ENCODE results near the gene MARK4.
A peak's percentile ranks its signal among the peaks of the same experiment; 100 is the strongest.
"Not testable (repeated sequence)": the region's sequence is repeated elsewhere in the genome, so short reads cannot be mapped to it uniquely, and the experiment has no call there.

The MARK4 gene

GRCh38 chr19:45306518-45307027, 55.5 kb downstream of the MARK4 start:
- DNase-seq: peak; percentile 53

GRCh38 chr19:45307361-45307760, 56.3 kb downstream of the MARK4 start:
- DNase-seq: no peak

GRCh38 chr19:45309322-45309721, 58.3 kb downstream of the MARK4 start:
- DNase-seq: not testable (repeated sequence)

- DNase-seq: peak; percentile 28
Observed at GRCh38 chr19:45311621-45312020, 60.5 kb downstream of the MARK4 start.

- DNase-seq: not testable (repeated sequence)
Observed at GRCh38 chr19:45312285-45312684, 61.2 kb downstream of the MARK4 start.

- DNase-seq: no peak
Observed at GRCh38 chr19:45314708-45315245, 63.7 kb downstream of the MARK4 start.

GRCh38 chr19:45315304-45315703, 64.2 kb downstream of the MARK4 start:
- DNase-seq: no peak

- DNase-seq: no peak
Observed at GRCh38 chr19:45320997-45321775, 70.1 kb downstream of the MARK4 start.

- DNase-seq: no peak
Observed at GRCh38 chr19:45321848-45322247, 70.8 kb downstream of the MARK4 start.

GRCh38 chr19:45322311-45322710, 71.2 kb downstream of the MARK4 start:
- peak; percentile 68 for DNase-seq

- DNase-seq: no peak
Observed at GRCh38 chr19:45322744-45323281, 71.7 kb downstream of the MARK4 start, which contains the start of gene CKM. TSS of gene CKM (minus strand) at chr19:45322875. CDS start at chr19:45319713, 3,162 bp downstream.

- peak; percentile 47 for DNase-seq
Observed at GRCh38 chr19:45323671-45324081, 72.6 kb downstream of the MARK4 start.

- DNase-seq: no peak
Observed at GRCh38 chr19:45324349-45324907, 73.4 kb downstream of the MARK4 start.

GRCh38 chr19:45327404-45328143, 76.5 kb downstream of the MARK4 start:
- DNase-seq: no peak

- peak; percentile 91 for DNase-seq
Observed at GRCh38 chr19:45331411-45331810, 80.3 kb downstream of the MARK4 start.

GRCh38 chr19:45333609-45334303, 82.7 kb downstream of the MARK4 start:
- no peak for DNase-seq

- DNase-seq: not testable (repeated sequence)
Observed at GRCh38 chr19:45334881-45335280, 83.8 kb downstream of the MARK4 start.

- no peak for DNase-seq
Observed at GRCh38 chr19:45336696-45337251, 85.7 kb downstream of the MARK4 start.

- DNase-seq: no peak
Observed at GRCh38 chr19:45339629-45340028, 88.6 kb downstream of the MARK4 start.

- peak; percentile 68 for DNase-seq
Observed at GRCh38 chr19:45340232-45340898, 89.3 kb downstream of the MARK4 start, which contains the start of gene KLC3. TSS of gene KLC3 (plus strand) at chr19:45340750. CDS start at chr19:45345542, 4,792 bp downstream.

GRCh38 chr19:45340899-45341453, 89.9 kb downstream of the MARK4 start:
- DNase-seq: peak; percentile 51

Data from DMS53 (cell line).